ENCODE data around the gene SMAD9. TPM values are rescaled to one million over a fixed set of nuclear protein-coding genes. Genes with fewer than 3 reads are reported as not detected.

The SMAD9 gene
- total RNA-seq = 9.0 TPM
- long read RNA-seq, full-length matches to known transcripts = 3 of 5 reads
- long read RNA-seq, partial matches to known transcripts = 0 of 5 reads
- long read RNA-seq, other reads (novel, unspliced or antisense) = 2 of 5 reads

GRCh38 chr13:36919833-36920615 lies at the start of gene SMAD9:
SMAD9 (minus strand) TSS chr13:36920238; CDS start chr13:36879689, 40,549 bp downstream.
- DNase-seq (ENCODE audit: low spot score) = no peak

GRCh38 chr13:36966404-36966803 lies 46.4 kb upstream of the SMAD9 start:
- DNase-seq (ENCODE audit: low spot score) = no peak

GRCh38 chr13:36965767-36966166 lies 45.7 kb upstream of the SMAD9 start:
- DNase-seq (ENCODE audit: low spot score) = no peak

GRCh38 chr13:36959456-36960116 lies 39.5 kb upstream of the SMAD9 start:
- no peak for DNase-seq (ENCODE audit: low spot score)

- no peak for DNase-seq (ENCODE audit: low spot score)
Measured at GRCh38 chr13:36954542-36954941, 34.5 kb upstream of the SMAD9 start.

GRCh38 chr13:36950920-36951319 lies 30.9 kb upstream of the SMAD9 start:
- DNase-seq (ENCODE audit: low spot score) = no peak

- DNase-seq (ENCODE audit: low spot score) = no peak
Measured at GRCh38 chr13:36950330-36950729, 30.3 kb upstream of the SMAD9 start.

GRCh38 chr13:36945078-36945477 lies 25.0 kb upstream of the SMAD9 start:
- no peak for DNase-seq (ENCODE audit: low spot score)

- DNase-seq (ENCODE audit: low spot score) = no peak
Measured at GRCh38 chr13:36925603-36926002, 5.6 kb upstream of the SMAD9 start.

GRCh38 chr13:36924001-36924400 lies 4.0 kb upstream of the SMAD9 start:
- DNase-seq (ENCODE audit: low spot score) = no peak

- no peak for DNase-seq (ENCODE audit: low spot score)
Measured at GRCh38 chr13:36921631-36922301, 1.7 kb upstream of the SMAD9 start.

GRCh38 chr13:36920616-36921185 lies 663 bp upstream of the SMAD9 start:
- no peak for DNase-seq (ENCODE audit: low spot score)

- DNase-seq (ENCODE audit: low spot score) = no peak
Measured at GRCh38 chr13:36919171-36919832, 736 bp downstream of the SMAD9 start.

- no peak for DNase-seq (ENCODE audit: low spot score)
Measured at GRCh38 chr13:36918246-36919131, 1.5 kb downstream of the SMAD9 start.

GRCh38 chr13:36917311-36917710 lies 2.7 kb downstream of the SMAD9 start:
- no peak for DNase-seq (ENCODE audit: low spot score)

GRCh38 chr13:36915896-36916640 lies 4.0 kb downstream of the SMAD9 start:
- DNase-seq (ENCODE audit: low spot score) = no peak

GRCh38 chr13:36915106-36915505 lies 4.9 kb downstream of the SMAD9 start:
- no peak for DNase-seq (ENCODE audit: low spot score)

GRCh38 chr13:36914648-36915047 lies 5.4 kb downstream of the SMAD9 start:
- no peak for DNase-seq (ENCODE audit: low spot score)

- no peak for DNase-seq (ENCODE audit: low spot score)
Measured at GRCh38 chr13:36913463-36913862, 6.6 kb downstream of the SMAD9 start.

Measured in mesenteric fat pad (tissue), 1 donor.